CD4-positive, alpha-beta T cell treated with Interleukin-6 for 4 hours (primary cell): ENCODE data around the gene TPX2.

Source experiments
- DNase-seq: peaks from one replicate; pipeline ENCODE4 v3.0.0-alpha.2; 2020; ENCODE audit warnings: mixed read lengths

TPX2 gene

GRCh38 chr20:31706607-31707257 is 32.4 kb upstream of the TPX2 start:
- no peak for DNase-seq

GRCh38 chr20:31707258-31707615 is 31.9 kb upstream of the TPX2 start:
- DNase-seq = no peak

- no peak for DNase-seq
Measured at GRCh38 chr20:31707994-31708735, 30.9 kb upstream of the TPX2 start.

GRCh38 chr20:31708736-31709534 is 30.2 kb upstream of the TPX2 start:
- DNase-seq = no peak

- no peak for DNase-seq
Measured at GRCh38 chr20:31709939-31710338, 29.2 kb upstream of the TPX2 start.

- no peak for DNase-seq
Measured at GRCh38 chr20:31710423-31711108, 28.5 kb upstream of the TPX2 start.

- no peak for DNase-seq
Measured at GRCh38 chr20:31711179-31712111, 27.6 kb upstream of the TPX2 start.

- DNase-seq = no peak
Measured at GRCh38 chr20:31712112-31712553, 27.0 kb upstream of the TPX2 start.

GRCh38 chr20:31712564-31713311 is 26.4 kb upstream of the TPX2 start:
- DNase-seq = no peak

- no peak for DNase-seq
Measured at GRCh38 chr20:31713312-31714273, 25.5 kb upstream of the TPX2 start.

GRCh38 chr20:31715766-31716165 is 23.3 kb upstream of the TPX2 start:
- no peak for DNase-seq

GRCh38 chr20:31716351-31716750 is 22.7 kb upstream of the TPX2 start:
- no peak for DNase-seq

- no peak for DNase-seq
Measured at GRCh38 chr20:31716818-31717477, 22.1 kb upstream of the TPX2 start.

GRCh38 chr20:31717478-31718201 is 21.4 kb upstream of the TPX2 start:
- DNase-seq = no peak

- DNase-seq = no peak
Measured at GRCh38 chr20:31718952-31719643, 20.0 kb upstream of the TPX2 start.

- DNase-seq = no peak
Measured at GRCh38 chr20:31719644-31720485, 19.2 kb upstream of the TPX2 start.
